WTC11 (cell line): ENCODE measurements around the gene GAS2L1.

ENCODE experiments used
- CREM ChIP-seq: sonication (generic); formaldehyde crosslinking; IDR thresholded peaks from 2 replicates; pipeline ENCODE4 v1.8.1; 2022; ENCODE audit warnings: mild to moderate bottlenecking, missing genetic modification reagents, moderate library complexity
- CTCF ChIP-seq: fragments of 200-600 bp; IDR thresholded peaks from 2 replicates; pipeline ENCODE4 v1.8.0; 2022; ENCODE audit warnings: antibody characterized with exemption
- E2F5 ChIP-seq: sonication (generic); formaldehyde crosslinking; IDR thresholded peaks from 2 replicates; pipeline ENCODE4 v1.8.1; 2022; ENCODE audit warnings: mild to moderate bottlenecking, moderate library complexity, missing genetic modification reagents
- FOXJ3 ChIP-seq: sonication (generic); formaldehyde crosslinking; IDR thresholded peaks from 2 replicates; pipeline ENCODE4 v1.9.0; 2021; ENCODE audit warnings: missing genetic modification reagents, mild to moderate bottlenecking, borderline replicate concordance
- HMGXB4 ChIP-seq: sonication (generic); formaldehyde crosslinking; IDR thresholded peaks from 2 replicates; pipeline ENCODE4 v1.8.1; 2023; ENCODE audit warnings: mild to moderate bottlenecking, moderate library complexity, missing genetic modification reagents
- IRF1 ChIP-seq: sonication (generic); formaldehyde crosslinking; IDR thresholded peaks from 2 replicates; pipeline ENCODE4 v1.8.0; 2023; ENCODE audit warnings: missing genetic modification reagents
- MAX ChIP-seq: sonication (generic); formaldehyde crosslinking; IDR thresholded peaks from 2 replicates; pipeline ENCODE4 v1.8.0; 2022; ENCODE audit warnings: mild to moderate bottlenecking, missing genetic modification reagents
- SP1 ChIP-seq: sonication (generic); formaldehyde crosslinking; conservative IDR thresholded peaks from 2 replicates; pipeline ENCODE4 v1.8.1; 2022; ENCODE audit warnings: missing genetic modification reagents
- STAT6 ChIP-seq: sonication (generic); formaldehyde crosslinking; conservative IDR thresholded peaks from 2 replicates; pipeline ENCODE4 v1.8.1; 2023; ENCODE audit warnings: mild to moderate bottlenecking, low read depth, missing genetic modification reagents, moderate library complexity
- TEAD4 ChIP-seq: sonication (generic); formaldehyde crosslinking; IDR thresholded peaks from 2 replicates; pipeline ENCODE4 v1.8.0; 2022; ENCODE audit warnings: mild to moderate bottlenecking, missing genetic modification reagents
- USF1 ChIP-seq: sonication (generic); formaldehyde crosslinking; IDR thresholded peaks from 2 replicates; pipeline ENCODE4 v1.8.0; 2022; ENCODE audit warnings: mild to moderate bottlenecking, missing genetic modification reagents
- ZBTB21 ChIP-seq: sonication (generic); formaldehyde crosslinking; IDR thresholded peaks from 2 replicates; pipeline ENCODE4 v1.8.1; 2023; ENCODE audit warnings: mild to moderate bottlenecking, missing genetic modification reagents, borderline replicate concordance
- ZNF232 ChIP-seq: sonication (generic); formaldehyde crosslinking; IDR thresholded peaks from 2 replicates; pipeline ENCODE4 v1.8.0; 2022; ENCODE audit warnings: mild to moderate bottlenecking, missing genetic modification reagents
- ZNF281 ChIP-seq: sonication (generic); formaldehyde crosslinking; IDR thresholded peaks from 2 replicates; pipeline ENCODE4 v1.8.0; 2023; ENCODE audit warnings: mild to moderate bottlenecking, missing genetic modification reagents

- no peak for TF ChIP-seq CTCF
- TF ChIP-seq CREM (CRISPR knock-in tag): no peak
- no peak for TF ChIP-seq FOXJ3 (CRISPR knock-in tag)
- no peak for TF ChIP-seq STAT6 (CRISPR knock-in tag)
- TF ChIP-seq ZNF232: no peak
- TF ChIP-seq HMGXB4 (CRISPR knock-in tag): no peak
- TF ChIP-seq IRF1 (CRISPR knock-in tag): no peak
- TF ChIP-seq USF1 (CRISPR knock-in tag): no peak
- no peak for TF ChIP-seq ZBTB21 (CRISPR knock-in tag)
- TF ChIP-seq TEAD4 (CRISPR knock-in tag): no peak
- TF ChIP-seq SP1 (CRISPR knock-in tag): no peak
- no peak for TF ChIP-seq MAX (CRISPR knock-in tag)
- no peak for TF ChIP-seq E2F5 (CRISPR knock-in tag)
- no peak for TF ChIP-seq ZNF281
Measured at GRCh38 chr22:29310863-29311339, 4.5 kb downstream of the GAS2L1 start.
